GM18508 (cell line): ENCODE results near the gene DNAH8.
"Not testable (repeated sequence)": the region's sequence is repeated elsewhere in the genome, so short reads cannot be mapped to it uniquely, and the experiment has no call there.

Experiments used
- ATAC-seq: cut with Tn5 transposase; IDR thresholded peaks from one replicate; pipeline ENCODE4 v1.9.1; 2021; ENCODE audit warnings: moderate number of reproducible peaks; ENCODE audit not compliant: insufficient read depth, unreplicated experiment

Gene DNAH8

GRCh38 chr6:38794682-38795081 lies 79.6 kb downstream of the DNAH8 start:
- no peak for ATAC-seq

GRCh38 chr6:38796006-38796405 lies 80.9 kb downstream of the DNAH8 start:
- ATAC-seq = no peak

- not testable (repeated sequence) for ATAC-seq
These were observed 81.3 kb downstream of the DNAH8 start for GRCh38 chr6:38796437-38796836.

- no peak for ATAC-seq
These were observed 81.7 kb downstream of the DNAH8 start for GRCh38 chr6:38796850-38797249.

GRCh38 chr6:38797391-38797790 lies 82.3 kb downstream of the DNAH8 start:
- no peak for ATAC-seq

- no peak for ATAC-seq
These were observed 84.5 kb downstream of the DNAH8 start for GRCh38 chr6:38799529-38800184.

GRCh38 chr6:38801305-38801704 lies 86.2 kb downstream of the DNAH8 start:
- ATAC-seq = no peak

GRCh38 chr6:38802497-38802896 lies 87.4 kb downstream of the DNAH8 start:
- no peak for ATAC-seq

GRCh38 chr6:38803129-38803528 lies 88.0 kb downstream of the DNAH8 start:
- no peak for ATAC-seq

GRCh38 chr6:38804358-38804757 lies 89.2 kb downstream of the DNAH8 start:
- no peak for ATAC-seq

GRCh38 chr6:38805127-38805655 lies 90.1 kb downstream of the DNAH8 start:
- ATAC-seq = no peak

GRCh38 chr6:38805692-38806091 lies 90.6 kb downstream of the DNAH8 start:
- ATAC-seq = no peak

GRCh38 chr6:38806271-38806670 lies 91.2 kb downstream of the DNAH8 start:
- ATAC-seq = no peak

- no peak for ATAC-seq
These were observed 91.7 kb downstream of the DNAH8 start for GRCh38 chr6:38806833-38807232.

- ATAC-seq = no peak
These were observed 92.9 kb downstream of the DNAH8 start for GRCh38 chr6:38808039-38808438.

- ATAC-seq = no peak
These were observed 98.1 kb downstream of the DNAH8 start for GRCh38 chr6:38813041-38813823.

- ATAC-seq = no peak
These were observed 99.7 kb downstream of the DNAH8 start for GRCh38 chr6:38814761-38815160.

- ATAC-seq = no peak
These were observed 100.1 kb downstream of the DNAH8 start for GRCh38 chr6:38815250-38815649.

- no peak for ATAC-seq
These were observed 103.6 kb downstream of the DNAH8 start for GRCh38 chr6:38818691-38819090.

GRCh38 chr6:38822963-38823362 lies 107.9 kb downstream of the DNAH8 start:
- ATAC-seq = no peak

GRCh38 chr6:38824243-38824894 lies 109.3 kb downstream of the DNAH8 start:
- no peak for ATAC-seq
